Stomach (tissue), 9 donors: ENCODE measurements around the gene FAM107B. TPM values are rescaled to one million over a fixed set of nuclear protein-coding genes. Genes with fewer than 3 reads are reported as not detected.
A peak's percentile ranks its signal among the peaks of the same experiment; 100 is the strongest.

Experiments used
- DNase-seq, 2 donors: peaks; one replicate each; pipeline versions ENCODE4 v3.0.0 to v3.0.0-alpha.2; 2013 to 2019
- H3K27ac ChIP-seq, 5 donors: fragments of 200-600 bp in 4 of 5; sonication (generic) in 4 of 5; one replicate each; pipeline ENCODE4 v1.5.1; 2013 to 2019; ENCODE audit warnings: mild to moderate bottlenecking in 1 of 5, moderate library complexity in 1 of 5
- H3K27me3 ChIP-seq, 3 donors: fragments of 200-600 bp; sonication (generic); one replicate each; pipeline ENCODE4 v1.5.1; 2017 to 2019; ENCODE audit warnings: mixed run types in 1 of 3
- H3K36me3 ChIP-seq, 4 donors: fragments of 200-600 bp; sonication (generic); 1 replicate in 3 of 4; 2 replicates in 1 of 4; pipeline ENCODE4 v1.5.1; 2016 to 2019
- H3K4me1 ChIP-seq, 4 donors: fragments of 200-600 bp; sonication (generic); one replicate each; pipeline ENCODE4 v1.5.1; 2016 to 2019
- H3K4me3 ChIP-seq, 4 donors: fragments of 200-600 bp; sonication (generic) in 3 of 4; one replicate each; pipeline ENCODE4 v1.5.1; 2016 to 2019; ENCODE audit warnings: mild to moderate bottlenecking in 1 of 4
- H3K9me3 ChIP-seq, 4 donors: fragments of 200-600 bp; sonication (generic); one replicate each; pipeline ENCODE4 v1.5.1; 2016 to 2019
- EP300 ChIP-seq: sonication (generic); formaldehyde crosslinking; IDR thresholded peaks from one replicate; pipeline ENCODE4 v1.6.1; 2017; ENCODE audit warnings: antibody characterized with exemption
- POLR2A ChIP-seq, 4 donors: fragments of 450-650 bp; IDR thresholded peaks; one replicate each; pipeline ENCODE4 v1.6.1; 2016; ENCODE audit warnings: antibody characterized with exemption in 4 of 4, control low read depth in 2 of 4, mild to moderate bottlenecking in 1 of 4, moderate library complexity in 1 of 4
- POLR2AphosphoS5 ChIP-seq, 3 donors: sonication (generic); formaldehyde crosslinking; IDR thresholded peaks; one replicate each; pipeline ENCODE4 v1.6.1; 2016; ENCODE audit warnings: antibody characterized with exemption in 3 of 3
- WGBS, 5 donors: extraction: QIAGEN DNeasy Blood & Tissue Kit in 3 of 5; methylation state at CpG; one replicate each; pipeline versions ENCODE4 v1.1.5 to v1.1.7; 2013 to 2018; 5-methylcytosine and 5-hydroxymethylcytosine counted together
- intact Hi-C: fragments of 100-400 bp; cut with DNase I; formaldehyde crosslinking; loops from one replicate; pipeline ENCODE4 v1.15.1; 2023; ENCODE audit warnings: low total_unique reads
- polyA plus RNA-seq, 3 donors: library from polyadenylated mRNA; stranded (reverse); fragments of 200-250 nt; gene quantifications; one replicate each; pipeline ENCODE4 v1.2.3, GENCODE V29; 2013
- total RNA-seq, 5 donors: library from RNA; depleted of rRNA; stranded (reverse); fragments of >200 nt; gene quantifications; one replicate each; pipeline versions ENCODE4 v1.1.0 to v1.2.3, GENCODE V29; 2014 to 2016
- TF ChIP-seq, protein P1 (sequence below), 7 experiments: fragments of 450-650 bp in 4 of 7; fragments of 200-600 bp in 3 of 7; sonication (generic) in 3 of 7; IDR thresholded peaks; one replicate each; pipeline ENCODE4 v1.5.1; 2016 to 2019; ENCODE audit warnings: antibody characterized with exemption in 7 of 7, control low read depth in 2 of 7, mild to moderate bottlenecking in 1 of 7
- donor health status: healthy with polysubstance abuse.
- donor health status: Bipolar disorder and iron deficiency.
- donor health status: healthy.

FAM107B gene
- total and polyA plus RNA-seq, 8 donors, result 18.7 to 397 (median 160) TPM

DNA sequence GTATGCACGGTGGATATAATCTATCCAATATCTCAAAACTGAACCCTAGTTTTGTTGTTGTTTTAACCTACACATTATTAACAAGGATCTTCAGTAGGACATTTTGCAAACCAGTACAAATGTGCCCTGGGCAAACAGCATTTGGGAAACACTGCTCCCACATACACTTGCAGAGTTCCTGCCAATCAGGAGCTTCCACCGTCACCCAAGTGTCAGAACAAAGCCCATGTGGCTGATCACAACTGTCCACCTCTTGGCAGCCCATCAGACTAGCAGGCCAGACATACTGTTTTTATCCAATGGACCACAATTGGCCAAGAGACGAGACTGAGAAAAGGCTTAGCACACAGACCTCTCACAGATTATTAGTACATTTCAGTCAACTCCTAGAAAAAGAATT, 200.4 kb downstream of the FAM107B start:
- no peak for DNase-seq
- no peak overlapping the region for H3K4me3 ChIP-seq
- H3K27me3 ChIP-seq, result no peaks in the 10 kb centered on the region
- H3K4me1 ChIP-seq, result peaks cover 46 to 97% (median 84%) of the 10 kb centered on the region in 4 donors
- intact Hi-C loops, result no loop called here
- TF ChIP-seq, protein P1, sequence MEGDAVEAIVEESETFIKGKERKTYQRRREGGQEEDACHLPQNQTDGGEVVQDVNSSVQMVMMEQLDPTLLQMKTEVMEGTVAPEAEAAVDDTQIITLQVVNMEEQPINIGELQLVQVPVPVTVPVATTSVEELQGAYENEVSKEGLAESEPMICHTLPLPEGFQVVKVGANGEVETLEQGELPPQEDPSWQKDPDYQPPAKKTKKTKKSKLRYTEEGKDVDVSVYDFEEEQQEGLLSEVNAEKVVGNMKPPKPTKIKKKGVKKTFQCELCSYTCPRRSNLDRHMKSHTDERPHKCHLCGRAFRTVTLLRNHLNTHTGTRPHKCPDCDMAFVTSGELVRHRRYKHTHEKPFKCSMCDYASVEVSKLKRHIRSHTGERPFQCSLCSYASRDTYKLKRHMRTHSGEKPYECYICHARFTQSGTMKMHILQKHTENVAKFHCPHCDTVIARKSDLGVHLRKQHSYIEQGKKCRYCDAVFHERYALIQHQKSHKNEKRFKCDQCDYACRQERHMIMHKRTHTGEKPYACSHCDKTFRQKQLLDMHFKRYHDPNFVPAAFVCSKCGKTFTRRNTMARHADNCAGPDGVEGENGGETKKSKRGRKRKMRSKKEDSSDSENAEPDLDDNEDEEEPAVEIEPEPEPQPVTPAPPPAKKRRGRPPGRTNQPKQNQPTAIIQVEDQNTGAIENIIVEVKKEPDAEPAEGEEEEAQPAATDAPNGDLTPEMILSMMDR (IDR thresholded peaks at IDR 0.05), result no peak
- TF ChIP-seq POLR2AphosphoS5 (IDR thresholded peaks at IDR 0.05) (no peak), POLR2A (IDR thresholded peaks at IDR 0.05) (no peak), EP300 (no peak)
- peaks cover 0 to 9% (median 1%) of the 10 kb centered on the region in 4 donors for H3K36me3 ChIP-seq
- peak overlapping the region; percentile 1 to 90 (median 37) for H3K27ac ChIP-seq
- WGBS, 5 donors, result 54 to 77% (median 68%) methylated on average over 3 of the region's 3 CpGs
- no peaks in the 10 kb centered on the region for H3K9me3 ChIP-seq

DNA sequence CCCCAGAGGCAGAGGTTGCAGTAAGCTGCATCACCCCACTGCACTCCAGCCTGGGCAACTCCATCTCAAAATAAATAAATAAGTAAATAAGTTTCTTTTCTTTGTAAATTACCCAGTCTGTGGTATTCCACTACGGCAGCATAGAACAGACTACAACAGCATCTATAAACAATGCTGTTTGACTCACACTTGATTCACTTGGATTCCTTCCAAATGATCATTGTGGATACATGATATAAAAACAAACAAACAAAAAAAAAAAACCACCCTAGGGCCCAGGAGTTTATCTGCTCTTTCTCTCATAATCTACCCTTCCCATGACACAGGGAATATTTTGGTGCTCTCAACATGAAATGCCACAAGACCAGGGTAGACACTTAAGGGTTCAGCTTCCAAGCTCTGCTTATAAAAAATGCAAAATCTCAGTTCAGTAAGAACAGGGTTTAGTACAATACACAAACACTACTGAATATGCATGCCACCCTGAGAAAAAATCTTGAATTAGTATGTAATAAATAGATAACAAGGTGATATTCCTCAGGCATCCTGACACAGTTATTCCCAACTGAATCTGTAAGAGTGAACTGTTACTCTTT, 200.9 kb downstream of the FAM107B start:
- Histone ChIP-seq H3K9me3 (no peaks in the 10 kb centered on the region), H3K27ac (peak overlapping the region; percentile 82 to 90 (median 85)), H3K36me3 (peaks cover 0 to 9% (median 1%) of the 10 kb centered on the region in 4 donors), H3K4me3 (no peak overlapping the region), H3K27me3 (no peaks in the 10 kb centered on the region), H3K4me1 (peaks cover 41 to 97% (median 84%) of the 10 kb centered on the region in 4 donors)
- WGBS, 5 donors, result 36 to 64% (median 48%) methylated on average over 1 of the region's 1 CpG
- intact Hi-C loops, result no loop called here
- no peak for DNase-seq
- TF ChIP-seq POLR2A (IDR thresholded peaks at IDR 0.05) (no peak), EP300 (no peak), POLR2AphosphoS5 (IDR thresholded peaks at IDR 0.05) (no peak)
- TF ChIP-seq, protein P1 (IDR thresholded peaks at IDR 0.05), result no peak

DNA sequence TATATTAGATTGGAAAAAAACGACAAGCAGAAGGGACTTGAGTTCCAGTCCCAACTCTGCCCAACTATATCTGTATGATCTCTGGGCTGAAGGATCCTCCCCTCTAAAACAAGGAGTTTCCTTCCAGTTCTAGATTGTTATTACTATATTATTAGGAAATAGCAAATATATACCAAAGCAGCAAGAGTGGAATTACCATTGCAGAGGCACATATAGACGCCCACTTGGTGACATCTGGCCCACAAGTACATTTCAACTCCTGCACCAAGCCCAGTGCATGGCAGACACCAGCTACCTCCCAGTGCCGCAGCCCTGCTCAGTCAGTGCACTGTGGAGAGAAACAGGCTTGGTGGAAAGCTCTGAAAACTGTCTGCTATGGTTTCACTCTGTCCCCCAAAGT, 201.9 kb downstream of the FAM107B start:
- Histone ChIP-seq H3K4me3 (no peak overlapping the region), H3K27me3 (no peaks in the 10 kb centered on the region), H3K27ac (peak overlapping the region; percentile 82 to 90 (median 85)), H3K4me1 (peaks cover 32 to 95% (median 77%) of the 10 kb centered on the region in 4 donors), H3K36me3 (peaks cover 0 to 18% (median 6%) of the 10 kb centered on the region in 4 donors), H3K9me3 (no peaks in the 10 kb centered on the region)
- no peak for DNase-seq
- intact Hi-C loops, result no loop called here
- no peak for TF ChIP-seq POLR2AphosphoS5 (IDR thresholded peaks at IDR 0.05)
- no peak for TF ChIP-seq EP300
- TF ChIP-seq, protein P1 (IDR thresholded peaks at IDR 0.05), result no peak
- TF ChIP-seq POLR2A (IDR thresholded peaks at IDR 0.05), result no peak
- 78 to 88% (median 84%) methylated on average over 3 of the region's 3 CpGs for WGBS, 5 donors

DNA sequence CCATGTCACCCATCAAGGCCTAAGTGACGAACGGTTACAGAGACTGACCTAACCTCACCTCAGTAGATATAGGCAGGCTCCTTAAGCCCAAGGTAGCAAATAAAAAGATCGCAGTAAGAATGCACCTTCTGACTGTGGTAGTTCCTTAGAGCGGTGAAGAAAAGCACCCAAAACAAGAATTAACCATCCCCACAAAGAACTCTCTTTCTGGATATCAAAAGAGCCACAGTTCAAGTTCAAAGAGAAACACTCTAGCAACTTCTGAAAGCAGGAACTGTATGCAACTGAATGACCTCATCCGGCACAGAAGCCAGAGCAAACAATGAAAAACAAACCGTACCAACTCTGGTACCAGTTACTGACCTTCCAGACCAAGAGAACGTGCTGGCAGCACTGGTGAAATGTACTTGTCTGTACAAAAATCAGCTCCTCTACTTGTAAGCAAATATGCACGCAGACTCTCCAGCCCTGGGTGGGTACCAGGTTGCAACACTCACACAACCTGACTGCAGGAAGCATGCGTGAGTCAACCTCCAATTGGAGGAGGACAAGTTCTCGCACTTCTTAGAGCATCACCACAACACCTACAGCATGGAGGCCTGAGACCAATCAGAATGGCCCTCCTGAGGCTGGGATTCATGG, 202.7 kb downstream of the FAM107B start:
- peak; percentile 92 to 93 for DNase-seq
- H3K4me1 ChIP-seq, result peaks cover 25 to 95% (median 71%) of the 10 kb centered on the region in 4 donors
- no peaks in the 10 kb centered on the region for H3K27me3 ChIP-seq
- H3K36me3 ChIP-seq, result peaks cover 0 to 23% (median 14%) of the 10 kb centered on the region in 4 donors
- TF ChIP-seq, protein P1 (IDR thresholded peaks at IDR 0.05), result no peak
- TF ChIP-seq POLR2A (IDR thresholded peaks at IDR 0.05), result no peak
- TF ChIP-seq EP300, result no peak
- TF ChIP-seq POLR2AphosphoS5 (IDR thresholded peaks at IDR 0.05), result peak in 2 of 3 donors; percentile 66 to 89
- intact Hi-C loops, result no loop called here
- H3K4me3 ChIP-seq, result peak overlapping the region in 1 of 4 donors; percentile 16
- H3K9me3 ChIP-seq, result no peaks in the 10 kb centered on the region
- WGBS, 5 donors, result 19 to 44% (median 32%) methylated on average over 10 of the region's 10 CpGs
- peak overlapping the region; percentile 82 to 91 (median 86) for H3K27ac ChIP-seq
